GM21390 (cell line): ENCODE measurements around the gene LRFN3.
"Not testable (repeated sequence)": the region's sequence is repeated elsewhere in the genome, so short reads cannot be mapped to it uniquely, and the experiment has no call there.

ENCODE experiments used
- ATAC-seq: cut with Tn5 transposase; IDR thresholded peaks from one replicate; pipeline ENCODE4 v1.9.1; 2021; ENCODE audit not compliant: unreplicated experiment

Gene LRFN3, protein sequence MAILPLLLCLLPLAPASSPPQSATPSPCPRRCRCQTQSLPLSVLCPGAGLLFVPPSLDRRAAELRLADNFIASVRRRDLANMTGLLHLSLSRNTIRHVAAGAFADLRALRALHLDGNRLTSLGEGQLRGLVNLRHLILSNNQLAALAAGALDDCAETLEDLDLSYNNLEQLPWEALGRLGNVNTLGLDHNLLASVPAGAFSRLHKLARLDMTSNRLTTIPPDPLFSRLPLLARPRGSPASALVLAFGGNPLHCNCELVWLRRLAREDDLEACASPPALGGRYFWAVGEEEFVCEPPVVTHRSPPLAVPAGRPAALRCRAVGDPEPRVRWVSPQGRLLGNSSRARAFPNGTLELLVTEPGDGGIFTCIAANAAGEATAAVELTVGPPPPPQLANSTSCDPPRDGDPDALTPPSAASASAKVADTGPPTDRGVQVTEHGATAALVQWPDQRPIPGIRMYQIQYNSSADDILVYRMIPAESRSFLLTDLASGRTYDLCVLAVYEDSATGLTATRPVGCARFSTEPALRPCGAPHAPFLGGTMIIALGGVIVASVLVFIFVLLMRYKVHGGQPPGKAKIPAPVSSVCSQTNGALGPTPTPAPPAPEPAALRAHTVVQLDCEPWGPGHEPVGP

DNA sequence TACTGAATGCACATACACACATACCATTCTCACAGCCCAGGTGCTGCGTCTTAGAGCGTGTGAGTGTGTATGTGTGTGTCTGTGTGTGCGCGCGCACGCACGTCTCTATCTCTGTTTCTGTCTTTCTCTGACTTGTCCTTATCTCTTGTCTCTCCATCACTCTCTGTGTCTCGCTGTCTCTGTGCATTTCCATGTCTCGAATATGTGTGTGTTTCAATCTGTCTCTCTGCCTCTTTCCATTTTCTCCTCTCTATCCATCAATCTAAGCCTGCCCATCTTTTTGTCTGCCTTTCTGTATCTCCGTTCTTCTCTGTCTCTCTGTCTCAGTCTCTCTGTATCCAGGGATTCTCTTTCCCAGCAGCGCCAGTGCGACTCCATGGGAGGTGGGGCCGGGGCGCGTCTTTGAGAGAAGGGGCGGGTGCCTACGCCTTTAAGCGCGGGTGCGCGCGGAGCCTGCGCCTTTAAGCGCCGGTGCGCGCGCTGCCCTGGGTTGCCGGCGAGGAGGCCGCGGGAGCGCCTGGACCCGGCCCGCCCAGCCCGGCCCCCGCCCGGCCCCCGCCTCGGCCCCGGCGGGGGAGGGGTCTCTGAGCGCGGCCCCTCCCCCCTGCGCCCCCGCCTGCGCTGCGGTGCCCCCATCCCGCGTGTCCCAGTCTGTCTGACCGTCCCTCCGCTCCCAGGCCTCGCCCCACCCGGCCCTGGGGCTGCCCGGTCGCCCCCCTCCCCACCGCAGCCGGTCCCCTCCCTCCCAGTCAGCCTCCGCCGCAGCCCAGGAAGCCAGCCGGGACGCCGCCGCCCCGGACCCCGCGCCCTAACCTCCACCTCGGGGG is at the start of gene LRFN3:
TSS of gene LRFN3 (plus strand) at position 464 of the 827 bp plus-strand sequence. CDS start 3,052 bp downstream, outside the sequence.
- ATAC-seq, result no peak

DNA sequence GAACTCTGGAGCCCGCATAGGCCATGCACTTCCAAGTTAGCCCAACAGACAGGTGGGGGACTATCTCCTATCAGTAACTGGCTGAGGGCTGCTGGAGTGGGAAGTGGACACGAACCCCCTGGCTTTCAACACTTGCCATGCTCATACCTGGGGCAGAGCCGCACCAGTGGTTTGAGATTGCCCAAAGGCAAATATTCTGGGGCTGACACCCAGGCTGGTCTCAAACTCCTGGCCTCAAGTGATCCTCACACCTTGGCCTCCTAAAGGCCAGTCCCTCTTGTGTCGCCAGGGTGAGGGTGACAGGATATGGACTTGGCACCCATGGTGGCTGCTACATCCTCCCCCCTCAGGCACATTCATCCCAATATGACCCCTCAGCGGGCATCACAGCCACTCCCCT is 49.0 kb upstream of the LRFN3 start:
- no peak for ATAC-seq

DNA sequence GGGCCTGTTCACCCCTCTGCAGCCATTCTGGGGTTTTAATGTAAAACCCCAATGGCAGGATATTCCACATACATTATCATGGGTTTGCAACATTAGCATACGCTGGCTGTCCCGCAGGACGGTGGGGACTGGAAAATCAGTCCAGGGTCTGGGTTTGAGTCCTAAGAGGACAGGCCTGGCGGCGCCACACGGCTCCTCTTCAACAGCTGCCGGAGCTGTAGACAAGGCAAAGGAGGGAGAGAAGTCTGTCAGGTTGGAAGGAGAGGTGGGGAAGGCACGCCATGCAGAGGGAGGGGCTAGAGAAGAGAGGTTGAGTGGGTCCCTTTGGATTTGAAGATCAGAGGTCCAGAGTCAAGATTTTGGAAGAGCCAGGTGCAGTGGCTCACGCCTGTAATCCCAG is 47.8 kb upstream of the LRFN3 start:
- ATAC-seq, result no peak

DNA sequence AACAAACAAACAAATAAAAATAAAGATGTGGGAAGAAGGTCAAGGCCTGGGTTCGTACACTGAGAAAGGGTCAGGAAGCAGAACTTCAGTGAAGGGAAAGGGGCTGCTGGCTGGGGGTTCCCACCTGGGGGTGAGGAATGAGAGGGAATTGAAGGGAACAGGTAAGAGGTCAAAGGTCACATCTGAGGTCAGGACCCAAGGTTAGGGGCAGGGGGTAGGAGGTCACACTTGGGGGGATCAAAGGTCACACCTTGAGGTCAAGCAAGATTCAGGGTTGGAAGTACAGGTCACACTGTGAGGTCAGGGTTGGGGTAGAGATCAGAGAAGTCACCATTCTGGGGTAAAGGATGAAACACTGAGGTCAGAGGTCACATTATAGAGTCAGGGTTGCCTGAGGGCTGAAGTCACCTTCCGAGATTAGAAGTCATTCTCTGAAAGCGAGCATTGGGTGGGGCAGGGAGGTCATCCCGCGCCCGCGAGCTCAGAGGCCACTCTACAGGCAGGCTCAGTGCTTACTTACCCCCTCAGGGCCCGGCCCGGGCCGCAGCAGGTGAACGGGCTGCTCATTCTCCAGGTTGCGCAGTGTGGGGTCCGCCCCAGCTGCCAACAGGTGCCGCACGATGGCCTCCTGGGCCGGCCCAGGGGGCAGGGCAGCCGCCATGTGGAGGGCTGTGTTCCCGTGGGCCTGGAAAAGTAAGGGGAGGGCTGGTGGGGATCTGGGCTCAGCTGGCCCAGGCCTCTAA is 46.6 kb upstream of the LRFN3 start:
- no peak for ATAC-seq

DNA sequence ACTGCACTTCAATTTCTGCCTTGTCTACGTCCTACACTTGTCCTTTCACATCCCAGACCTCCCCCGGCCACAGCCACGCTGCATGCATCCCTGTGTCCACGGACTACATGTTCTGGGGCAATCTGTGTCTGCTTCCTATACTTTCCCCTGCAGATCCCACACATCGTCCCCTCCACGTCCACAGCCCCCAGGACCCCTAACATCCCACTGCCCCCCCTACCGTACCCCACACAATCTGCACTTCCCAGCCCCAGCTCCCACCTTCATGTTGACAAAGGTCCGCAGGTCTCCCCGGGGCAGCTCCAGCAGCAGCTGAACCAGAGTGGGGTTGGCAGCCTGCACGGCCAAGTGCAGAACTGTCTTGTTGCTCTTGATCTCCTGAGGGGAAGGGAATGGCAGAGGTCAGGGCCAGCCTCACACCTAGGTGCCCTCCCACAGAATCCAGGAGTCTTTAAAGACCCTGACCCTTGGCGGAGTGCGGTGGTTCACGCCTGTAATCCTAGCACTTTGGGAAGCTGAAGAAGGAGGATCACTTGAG is 46.0 kb upstream of the LRFN3 start:
- no peak for ATAC-seq

DNA sequence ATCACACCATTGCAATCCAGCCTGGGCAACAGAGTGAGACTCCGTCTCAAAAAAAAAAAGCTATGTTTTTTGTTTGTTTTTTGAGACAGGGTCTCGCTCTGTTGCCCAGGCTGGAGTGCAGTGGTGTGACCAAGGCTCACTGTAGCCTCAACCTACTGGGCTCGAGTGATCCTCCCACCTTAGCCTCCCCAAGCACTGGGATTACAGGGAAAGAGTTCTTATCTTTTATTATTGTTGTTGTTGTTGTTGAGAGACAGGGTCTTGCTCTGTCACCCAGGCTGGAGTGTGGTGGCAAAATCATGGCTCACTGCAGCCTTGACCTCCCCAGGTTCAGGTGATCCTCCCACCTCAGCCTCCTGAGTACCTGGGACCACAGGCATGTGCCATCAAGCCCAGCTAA is 44.4 kb upstream of the LRFN3 start:
- ATAC-seq, result not testable (repeated sequence)

DNA sequence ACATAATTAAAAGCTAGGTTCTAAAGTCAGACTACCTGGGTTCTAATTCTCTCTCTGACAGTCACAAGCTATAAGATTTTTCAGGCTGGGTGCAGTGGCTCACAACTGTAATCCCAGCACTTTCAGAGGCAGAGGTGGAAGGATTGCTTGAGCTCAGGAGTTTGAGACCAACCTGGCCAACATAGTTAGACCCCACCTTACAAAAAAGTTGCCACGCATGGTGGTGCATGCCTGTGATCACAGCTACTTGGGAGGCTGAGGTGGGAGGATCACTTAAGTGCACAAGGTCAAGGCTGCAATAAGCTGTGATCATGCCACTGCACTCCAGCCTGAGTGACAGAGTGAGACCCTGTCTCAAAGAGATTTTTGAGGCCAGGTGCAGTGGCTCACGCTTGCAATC is 41.8 kb upstream of the LRFN3 start:
- no peak for ATAC-seq

DNA sequence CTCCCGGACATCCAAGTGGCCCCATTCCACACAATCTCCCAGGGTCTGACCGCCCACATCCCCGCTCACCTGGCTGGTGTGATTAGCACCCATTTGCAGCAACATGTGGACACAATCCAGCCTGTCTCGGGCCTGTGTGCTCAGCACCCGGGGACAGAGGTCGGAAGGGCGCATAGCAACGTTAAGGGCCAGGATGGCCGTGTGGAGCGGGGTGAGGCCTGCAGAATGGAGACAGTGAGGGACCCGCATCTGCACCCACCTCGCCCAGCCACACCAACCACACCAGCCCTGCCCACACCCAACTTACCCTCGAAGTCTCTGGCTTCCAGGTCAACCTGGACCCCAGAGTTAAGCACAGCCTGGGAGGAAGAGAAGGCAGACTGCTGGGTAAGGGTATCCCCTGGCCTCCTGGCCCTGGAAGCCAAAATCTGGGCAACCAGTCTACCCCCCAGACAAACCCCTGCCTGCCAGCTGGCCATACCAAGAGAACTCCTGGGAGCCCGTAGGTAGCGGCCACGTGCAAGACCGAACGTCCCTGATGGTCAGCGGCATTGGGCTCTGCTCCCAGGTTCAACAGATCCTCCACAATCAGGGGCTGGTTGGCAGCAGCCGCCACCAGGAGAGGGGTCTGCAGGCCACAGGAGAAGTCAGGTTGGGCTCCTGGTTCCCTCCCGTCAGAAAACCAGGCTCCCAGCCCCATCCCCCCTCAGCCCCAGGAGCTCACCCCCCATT is 40.1 kb upstream of the LRFN3 start:
- no peak for ATAC-seq

DNA sequence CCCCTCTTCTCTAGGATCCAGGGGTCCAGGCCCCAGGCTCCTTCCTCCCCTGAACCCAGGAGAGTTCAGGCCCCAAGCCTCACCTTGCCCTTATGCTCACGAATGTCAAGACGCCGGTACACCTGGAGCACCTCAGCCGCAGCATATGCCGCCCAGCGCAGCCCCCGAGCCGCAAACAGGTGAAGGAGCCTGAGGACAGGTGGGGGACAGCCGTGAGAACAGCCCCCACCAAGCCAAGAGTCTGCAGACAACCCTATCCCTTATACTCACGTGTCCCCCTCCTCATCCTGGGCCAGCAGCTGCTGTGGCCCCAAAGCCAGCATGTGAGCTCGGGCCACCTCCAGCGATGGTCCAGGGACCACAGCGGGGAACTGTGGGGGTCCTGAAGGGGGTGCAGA is 39.5 kb upstream of the LRFN3 start:
- no peak for ATAC-seq

DNA sequence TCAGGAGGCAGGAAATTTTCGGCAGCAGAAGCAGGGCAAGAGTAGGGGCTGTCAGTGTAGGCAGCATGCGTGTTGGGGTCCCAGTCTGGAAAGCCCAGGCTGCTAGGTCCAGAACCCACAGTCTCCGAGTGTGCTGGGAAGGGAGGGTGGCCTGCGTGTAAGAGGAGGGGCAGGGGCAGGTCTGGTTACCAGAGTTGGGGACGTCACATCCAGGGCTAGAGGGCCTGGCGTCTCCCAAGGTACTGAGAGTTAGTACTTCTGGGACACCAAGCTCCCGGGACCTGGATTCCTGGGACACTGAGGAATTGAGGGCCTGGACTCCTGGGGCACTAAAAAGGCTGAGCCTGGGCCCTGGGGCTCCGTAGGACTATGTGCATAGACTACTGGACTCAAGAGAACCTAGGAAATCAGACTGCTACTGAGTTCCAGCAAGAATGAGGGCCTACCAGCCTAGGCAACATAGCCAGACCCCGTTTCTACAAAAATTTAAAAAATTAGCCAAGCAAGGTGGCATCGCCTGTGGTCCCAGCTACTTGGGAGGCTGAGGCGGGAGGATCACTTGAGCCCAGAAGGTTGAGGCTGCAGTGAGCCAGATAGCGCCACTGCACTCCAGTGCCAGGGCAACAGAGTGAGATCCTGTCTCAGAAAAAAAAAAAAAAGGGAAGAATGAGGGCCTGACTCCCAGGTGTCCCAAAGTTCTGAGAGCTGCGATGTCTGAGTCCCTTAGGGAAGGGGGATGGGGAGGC is 38.3 kb upstream of the LRFN3 start:
- no peak for ATAC-seq

DNA sequence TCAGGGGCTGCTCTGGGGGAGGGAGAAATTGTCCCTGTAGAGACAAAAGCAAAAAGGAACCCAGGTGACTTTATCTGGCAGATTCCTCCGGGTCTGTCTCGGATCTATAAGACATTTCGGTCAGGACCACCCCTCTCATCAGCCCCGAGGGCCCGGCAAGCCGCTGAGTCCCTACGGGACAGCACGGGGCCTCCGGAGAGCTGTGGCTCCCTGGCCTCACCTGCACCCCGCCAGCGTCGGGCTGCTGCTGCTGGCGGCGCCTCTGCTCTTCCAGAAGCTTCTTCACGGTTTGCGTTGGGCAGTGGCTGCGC is 37.7 kb upstream of the LRFN3 start:
- ATAC-seq, result no peak

DNA sequence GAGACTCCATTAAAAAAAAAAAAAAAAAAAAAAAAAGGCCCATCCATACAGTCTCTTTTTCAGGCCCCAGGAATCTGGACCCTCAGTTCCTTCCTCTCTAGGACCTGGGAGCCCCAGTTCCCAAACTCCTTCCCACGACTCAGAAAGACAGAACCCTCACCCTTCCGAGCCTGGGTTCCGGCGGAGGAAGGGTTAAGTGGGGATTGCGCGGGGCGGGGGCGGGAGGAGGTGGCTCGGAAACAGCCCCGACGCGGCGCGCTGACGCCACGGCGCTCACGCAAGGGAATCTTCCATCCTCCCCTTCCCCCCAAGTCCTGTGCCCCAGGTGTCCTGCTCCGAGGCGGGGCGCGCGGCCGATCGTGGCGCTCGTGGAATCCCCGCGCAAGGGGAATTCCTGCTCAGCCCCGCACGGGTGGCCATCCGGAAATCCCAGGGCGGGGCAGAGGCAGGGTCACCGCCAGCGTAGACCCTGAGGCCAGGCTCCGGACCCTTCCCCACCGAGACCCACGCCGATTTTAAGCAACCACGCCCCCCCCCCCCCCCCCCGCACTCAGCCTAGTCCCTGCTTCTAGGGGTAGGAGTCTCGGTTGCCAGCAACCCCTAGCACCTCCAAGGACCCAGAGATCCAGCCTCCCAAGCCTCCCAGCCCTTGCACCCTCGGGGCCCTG is 36.5 kb upstream of the LRFN3 start:
- no peak for ATAC-seq

DNA sequence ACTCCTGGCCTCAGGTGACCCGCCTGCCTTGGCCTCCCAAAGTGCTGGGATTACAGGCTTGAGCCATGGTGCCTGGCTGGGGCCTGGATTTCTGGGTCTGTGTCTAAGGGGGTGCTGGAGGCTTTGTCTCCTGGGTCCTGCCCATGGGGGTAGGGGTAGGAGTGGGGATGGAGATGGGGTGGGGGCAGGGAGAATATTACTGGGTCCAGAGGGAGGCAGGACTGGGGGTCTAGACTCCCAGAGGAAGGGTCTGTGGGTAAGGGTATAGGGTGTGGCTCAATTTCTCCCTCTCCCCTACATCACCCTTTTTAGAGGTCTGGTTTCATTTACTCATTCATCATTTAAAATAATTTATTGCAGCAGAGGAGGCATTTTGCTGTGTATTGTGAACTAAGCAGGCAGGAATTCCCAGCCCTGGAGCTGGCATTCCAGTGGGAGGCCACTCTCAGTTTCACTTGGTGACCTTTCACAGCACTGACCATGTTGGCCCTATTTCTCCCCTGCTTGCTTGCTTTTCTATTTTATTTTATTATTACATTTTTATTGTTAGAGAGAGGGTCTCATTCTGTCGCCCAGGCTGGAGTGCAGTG is 35.0 kb upstream of the LRFN3 start:
- no peak for ATAC-seq

DNA sequence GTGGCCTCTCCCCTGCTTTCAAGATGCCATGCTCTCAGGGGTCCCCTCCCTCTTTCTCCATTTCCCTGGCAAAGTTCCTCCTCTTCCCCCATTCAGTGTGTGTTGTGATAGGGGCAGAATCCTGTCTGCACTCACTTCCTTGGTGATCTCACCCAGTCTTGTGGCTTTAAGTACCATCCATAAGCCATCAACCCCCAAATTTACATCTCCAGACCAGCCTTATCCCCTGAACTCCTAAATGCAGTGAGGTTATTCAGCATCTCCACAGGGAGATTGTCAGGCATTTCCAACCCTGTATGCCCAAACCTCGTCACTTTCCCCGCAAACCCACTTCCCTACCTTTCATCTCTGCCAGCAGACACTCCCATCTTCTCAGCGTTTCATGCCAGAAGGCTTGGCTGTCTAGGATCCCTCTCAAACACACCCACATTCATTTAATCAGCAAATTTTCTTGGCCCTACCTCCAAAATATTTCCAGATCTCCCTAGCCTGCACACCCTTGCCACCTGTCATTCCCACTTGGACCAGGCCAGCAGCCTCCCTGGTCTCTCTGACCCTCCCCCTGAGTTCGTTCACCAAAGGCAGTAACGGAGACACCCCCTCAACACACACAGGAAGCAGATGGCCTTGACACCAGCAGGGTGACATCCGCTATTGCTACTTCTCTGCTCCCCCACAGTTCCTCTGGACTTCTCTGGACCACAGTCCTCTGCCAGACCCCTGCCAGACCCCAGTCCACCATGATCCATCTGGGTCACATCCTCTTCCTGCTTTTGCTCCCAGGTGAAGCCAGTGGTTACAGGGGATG is 34.1 kb upstream of the LRFN3 start, which contains the start of gene HCST:
TSS of gene HCST (plus strand) at position 676 of the 808 bp plus-strand sequence. CDS start at position 741, 65 bp downstream.
- no peak for ATAC-seq

DNA sequence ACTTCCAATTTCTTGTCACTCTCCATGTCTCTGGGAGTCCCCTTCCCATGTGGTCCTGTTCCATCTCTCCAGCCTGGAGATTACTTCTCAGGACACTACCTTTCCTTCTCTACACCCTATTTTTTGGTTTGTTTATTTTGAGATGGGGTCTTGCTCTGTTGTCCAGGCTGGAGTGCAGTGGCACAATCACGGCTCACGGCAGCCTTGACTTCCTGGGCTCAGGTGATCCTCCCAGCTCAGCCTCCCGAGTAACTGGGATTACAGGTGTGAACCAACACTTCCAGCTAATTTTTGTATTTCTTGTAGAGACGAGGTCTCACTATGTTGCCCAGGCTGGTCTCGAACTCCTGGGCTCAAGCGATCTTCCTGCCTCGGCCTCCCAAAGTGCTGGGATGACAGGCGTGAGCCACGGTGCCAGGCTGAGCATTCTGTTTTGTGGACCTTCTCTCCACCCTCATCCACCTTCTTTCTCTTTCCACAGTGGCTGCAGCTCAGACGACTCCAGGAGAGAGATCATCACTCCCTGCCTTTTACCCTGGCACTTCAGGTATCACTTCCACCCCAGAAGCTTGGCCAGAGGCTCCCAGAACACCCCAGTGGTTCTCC is 33.2 kb upstream of the LRFN3 start:
- no peak for ATAC-seq

DNA sequence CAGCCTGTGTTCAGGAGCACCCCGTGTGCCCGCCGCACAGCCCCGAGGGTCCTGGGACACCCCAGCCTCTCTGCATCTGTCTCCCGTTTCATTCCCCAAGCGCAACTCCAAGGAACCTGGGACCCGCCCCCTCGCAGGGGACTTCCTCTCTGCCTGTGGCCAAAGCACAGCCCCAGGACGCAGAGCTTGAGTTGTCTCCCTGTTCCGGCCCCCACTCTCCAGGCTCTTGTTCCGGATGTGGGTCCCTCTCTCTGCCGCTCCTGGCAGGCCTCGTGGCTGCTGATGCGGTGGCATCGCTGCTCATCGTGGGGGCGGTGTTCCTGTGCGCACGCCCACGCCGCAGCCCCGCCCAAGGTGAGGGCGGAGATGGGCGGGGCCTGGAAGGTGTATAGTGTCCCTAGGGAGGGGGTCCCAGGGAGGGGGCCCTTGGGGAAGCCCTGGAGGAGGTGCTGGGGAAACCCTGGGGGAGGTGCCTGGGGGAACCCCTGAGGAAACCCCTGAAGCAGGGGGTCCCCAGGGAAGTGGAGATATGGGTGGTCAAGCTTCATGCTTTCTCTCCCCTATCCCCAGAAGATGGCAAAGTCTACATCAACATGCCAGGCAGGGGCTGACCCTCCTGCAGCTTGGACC is 32.5 kb upstream of the LRFN3 start:
- ATAC-seq, result peak; percentile 37
